Measurements from ENCODE around the gene EXD3.
"Not testable (repeated sequence)": the region's sequence is repeated elsewhere in the genome, so short reads cannot be mapped to it uniquely, and the experiment has no call there.

EXD3 gene

GRCh38 chr9:137365056-137365455 lies 57.9 kb downstream of the EXD3 start:
- no peak for DNase-seq (ENCODE audit: low spot score)

DNA sequence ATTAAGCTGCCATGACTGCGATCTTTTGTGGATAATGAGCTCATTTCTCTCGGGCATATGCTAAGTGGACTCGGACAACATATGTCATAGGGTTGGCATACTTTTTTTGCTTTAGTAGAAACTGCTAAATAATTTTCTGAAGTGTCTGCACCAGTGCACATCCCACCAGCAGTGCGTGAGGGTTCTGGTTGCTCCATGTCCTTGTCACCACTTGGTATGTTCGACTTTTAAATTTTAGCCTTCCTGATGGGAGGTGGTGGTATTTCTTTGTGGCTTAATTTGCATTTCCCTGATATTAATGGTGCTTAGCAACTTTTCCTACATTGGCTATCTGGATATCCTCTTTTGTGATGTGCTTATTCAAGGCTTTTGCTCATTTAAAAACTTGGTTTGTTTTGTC lies 63.1 kb downstream of the EXD3 start:
- no peak for DNase-seq (ENCODE audit: low spot score)

- no peak for DNase-seq (ENCODE audit: low spot score)
Measured at GRCh38 chr9:137358126-137358525, 64.8 kb downstream of the EXD3 start.

DNA sequence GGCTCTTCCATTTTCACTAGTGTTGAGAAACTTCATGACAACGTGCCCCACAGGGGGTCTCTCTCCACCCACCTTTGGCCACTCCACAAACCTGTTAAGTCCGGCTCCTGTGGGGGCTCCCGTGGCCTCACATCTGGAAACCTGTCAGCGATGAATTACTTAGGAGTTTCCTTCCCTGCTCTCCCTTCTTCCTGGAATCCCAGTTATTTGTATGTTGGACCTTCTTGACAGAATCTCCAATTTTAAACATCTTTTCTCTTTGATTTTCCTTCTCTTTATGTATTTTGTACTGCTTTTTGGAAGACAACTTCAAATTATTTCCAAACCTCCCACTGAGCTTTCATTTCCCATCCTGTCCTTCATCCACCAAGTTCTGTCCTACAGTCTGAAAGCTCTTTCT lies 65.8 kb downstream of the EXD3 start:
- no peak for DNase-seq (ENCODE audit: low spot score)

DNA sequence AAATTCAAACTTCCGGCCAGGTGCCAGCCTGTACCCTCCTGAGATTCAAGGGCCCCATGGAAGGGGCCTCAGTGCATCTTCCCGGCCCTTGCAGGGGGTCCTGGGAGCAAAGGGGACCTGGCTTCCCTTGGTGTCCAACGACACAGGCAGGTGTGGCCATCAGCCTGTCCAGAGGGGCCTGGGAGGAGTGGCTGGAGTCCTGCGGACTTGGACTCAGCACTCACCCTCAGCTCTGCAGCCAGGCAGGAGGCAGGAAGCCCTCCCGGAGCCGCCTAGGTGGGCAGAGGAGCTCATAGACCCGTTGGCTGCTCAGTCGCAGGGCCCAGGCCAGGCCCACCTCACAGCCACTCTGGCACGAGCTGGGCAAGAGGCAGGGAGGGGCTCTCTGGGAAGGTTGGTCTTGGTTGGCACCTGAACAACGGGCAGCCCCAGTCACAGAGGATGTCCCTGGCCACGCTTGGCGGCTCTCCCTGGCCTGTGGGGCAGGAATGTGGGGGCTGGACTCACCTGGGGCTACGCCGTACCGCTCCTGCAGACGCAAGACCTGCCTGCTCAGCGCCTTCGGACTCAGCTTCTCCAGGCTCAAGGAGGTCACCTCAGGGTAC lies 67.1 kb downstream of the EXD3 start:
- peak; percentile 43 for DNase-seq (ENCODE audit: low spot score)

- peak; percentile 28 for DNase-seq (ENCODE audit: low spot score)
Measured at GRCh38 chr9:137354845-137355760, 67.9 kb downstream of the EXD3 start.

GRCh38 chr9:137354153-137354844 lies 68.7 kb downstream of the EXD3 start:
- DNase-seq (ENCODE audit: low spot score), result no peak

- DNase-seq (ENCODE audit: low spot score), result peak; percentile 27
Measured at GRCh38 chr9:137353223-137354152, 69.5 kb downstream of the EXD3 start.

DNA sequence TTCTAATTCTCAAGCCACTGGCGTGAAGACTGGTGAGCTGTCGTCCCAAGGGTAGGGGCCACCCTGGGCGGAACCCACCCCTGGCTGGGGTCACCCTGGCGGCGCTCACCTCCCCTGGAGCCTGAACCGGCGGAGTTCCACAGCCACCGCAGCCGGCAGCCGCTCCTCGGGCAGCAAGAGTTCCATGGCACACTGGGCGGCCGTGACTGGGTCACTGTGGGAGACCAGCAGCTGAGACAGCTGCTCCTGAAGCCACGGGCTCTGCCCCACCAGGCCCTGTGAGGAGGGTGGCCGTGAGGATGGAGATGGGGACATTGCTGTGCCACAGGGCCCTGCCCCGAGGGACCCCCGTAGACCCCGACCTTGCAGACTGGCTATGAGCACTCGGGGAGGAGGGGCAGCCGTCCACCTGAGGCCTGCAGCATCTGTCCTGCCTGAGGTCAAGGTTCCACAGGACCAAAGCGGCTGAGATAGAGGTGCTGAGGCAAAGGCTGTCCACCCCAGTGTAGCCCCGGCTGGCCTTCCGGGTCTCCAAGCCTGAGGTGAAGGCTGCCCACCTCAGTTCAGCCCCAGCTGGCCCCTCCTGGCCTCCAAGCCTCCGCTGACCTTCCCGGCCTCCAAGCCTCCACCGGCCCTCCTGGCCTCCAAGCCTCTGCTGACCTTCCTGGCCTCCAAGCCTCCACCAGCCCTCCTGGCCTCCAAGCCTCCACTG lies 70.3 kb downstream of the EXD3 start:
- peak; percentile 28 for DNase-seq (ENCODE audit: low spot score)

- peak; percentile 35 for DNase-seq (ENCODE audit: low spot score)
Measured at GRCh38 chr9:137351781-137352501, 71.0 kb downstream of the EXD3 start.

GRCh38 chr9:137350696-137351584 lies 72.0 kb downstream of the EXD3 start:
- DNase-seq (ENCODE audit: low spot score), result peak; percentile 26

DNA sequence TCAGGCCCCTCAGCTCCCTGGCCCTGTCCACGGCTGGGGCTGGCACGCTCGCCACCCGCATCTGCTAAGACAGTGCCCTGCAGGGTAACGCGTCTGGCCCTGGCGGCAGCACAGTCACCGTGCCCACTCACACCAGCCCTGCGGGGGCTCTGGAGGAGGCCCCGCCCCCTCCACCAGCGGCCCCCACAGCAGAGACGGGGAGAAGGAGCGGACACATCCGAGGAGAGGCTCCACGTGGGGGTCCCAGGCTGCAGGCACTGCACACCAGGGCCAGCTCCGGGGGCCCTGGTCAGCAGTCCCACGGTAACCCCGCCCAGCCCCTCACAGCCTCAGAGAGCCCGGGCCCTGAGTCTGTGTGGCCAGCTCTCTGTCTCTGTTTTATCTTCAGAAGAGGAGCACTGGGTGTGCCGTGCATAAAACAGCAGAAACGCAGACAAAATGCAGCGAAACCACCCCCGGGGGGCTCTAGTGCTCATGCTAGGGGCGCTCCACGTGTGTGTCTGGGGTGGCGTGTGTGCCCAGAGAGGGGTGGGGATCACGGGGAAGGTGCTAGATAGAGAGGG lies 73.4 kb downstream of the EXD3 start:
- no peak for DNase-seq (ENCODE audit: low spot score)

GRCh38 chr9:137348769-137349470 lies 74.0 kb downstream of the EXD3 start:
- peak; percentile 29 for DNase-seq (ENCODE audit: low spot score)

GRCh38 chr9:137347928-137348327 lies 75.0 kb downstream of the EXD3 start:
- no peak for DNase-seq (ENCODE audit: low spot score)

DNA sequence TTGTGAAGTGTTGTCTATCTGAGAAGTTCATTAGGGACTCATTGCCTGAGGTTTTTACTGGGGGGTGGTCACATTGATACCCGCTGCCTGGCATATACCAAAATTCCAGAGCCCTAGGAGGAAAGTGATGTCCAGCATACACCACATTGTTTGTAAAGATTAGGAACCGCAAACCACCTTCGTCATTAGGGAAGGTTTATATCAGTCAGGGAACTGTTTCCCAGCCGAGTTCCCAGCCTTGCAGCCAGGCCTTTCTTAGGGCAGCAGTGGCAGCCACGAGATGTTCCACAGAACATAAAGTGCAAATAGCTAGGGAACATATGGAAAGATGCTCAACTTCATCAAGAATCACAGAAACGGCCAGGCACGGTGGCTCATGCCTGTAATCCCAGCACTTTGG lies 80.5 kb downstream of the EXD3 start:
- no peak for DNase-seq (ENCODE audit: low spot score)

DNA sequence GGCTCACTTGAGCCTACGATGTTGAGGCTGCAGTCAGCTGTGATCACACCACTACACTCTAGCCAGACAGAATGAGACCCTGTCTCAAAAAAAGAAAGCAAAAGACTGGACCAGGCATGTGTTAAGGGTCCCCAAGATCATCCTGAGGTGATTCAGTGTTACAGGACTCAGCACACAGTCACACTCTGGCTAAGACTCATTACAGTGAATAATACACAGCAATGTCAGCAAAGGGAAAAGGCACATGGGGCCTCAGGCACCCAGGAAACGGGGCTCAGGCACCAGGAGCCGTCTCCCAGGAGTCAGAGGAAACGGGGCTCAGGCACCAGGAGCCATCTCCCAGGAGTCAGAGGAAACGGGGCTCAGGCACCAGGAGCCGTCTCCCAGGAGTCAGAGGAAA lies 81.7 kb downstream of the EXD3 start:
- no peak for DNase-seq (ENCODE audit: low spot score)

GRCh38 chr9:137339908-137340462 lies 83.0 kb downstream of the EXD3 start:
- not testable (repeated sequence) for DNase-seq (ENCODE audit: low spot score)

Measured in D341Med (cell line).